ENCODE data around the gene FAM236C. TPM values are rescaled to one million over a fixed set of nuclear protein-coding genes. Genes with fewer than 3 reads are reported as not detected.
"Not testable (repeated sequence)": the region's sequence is repeated elsewhere in the genome, so short reads cannot be mapped to it uniquely, and the experiment has no call there.

FAM236C gene
- not detected for total RNA-seq

- not testable (repeated sequence) for ATAC-seq
These were observed at the start of gene FAM236C for GRCh38 chrX:72912315-72912714. Gene FAM236C, plus strand, starts transcription at chrX:72912615. Its CDS starts 100 bp downstream, at chrX:72912715.

GRCh38 chrX:72882898-72883297 is 29.5 kb upstream of the FAM236C start:
- DNase-seq (ENCODE audit: low spot score); ATAC-seq: not testable (repeated sequence)

More at GRCh38 chrX:72912315-72912714, at the start of gene FAM236C:
- DNase-seq (ENCODE audit: low spot score), result not testable (repeated sequence)

- not testable (repeated sequence) for DNase-seq (ENCODE audit: low spot score); ATAC-seq
These were observed 22.7 kb upstream of the FAM236C start for GRCh38 chrX:72889740-72890139.

- ATAC-seq; DNase-seq (ENCODE audit: low spot score): not testable (repeated sequence)
These were observed 3.7 kb downstream of the FAM236C start for GRCh38 chrX:72916096-72916495.

- not testable (repeated sequence) for DNase-seq (ENCODE audit: low spot score); ATAC-seq
These were observed 19.9 kb downstream of the FAM236C start for GRCh38 chrX:72932283-72932682.

GRCh38 chrX:72936455-72936854 is 24.0 kb downstream of the FAM236C start:
- not testable (repeated sequence) for ATAC-seq; DNase-seq (ENCODE audit: low spot score)

GRCh38 chrX:72936882-72937455 is 24.6 kb downstream of the FAM236C start:
- ATAC-seq; DNase-seq (ENCODE audit: low spot score): not testable (repeated sequence)

GRCh38 chrX:72937906-72938305 is 25.5 kb downstream of the FAM236C start, which contains the start of gene FAM236A:
Gene FAM236A, plus strand, starts transcription at chrX:72938206. Its CDS starts 57 bp downstream, at chrX:72938263.
- DNase-seq (ENCODE audit: low spot score); ATAC-seq: not testable (repeated sequence)

- DNase-seq (ENCODE audit: low spot score); ATAC-seq: not testable (repeated sequence)
These were observed 29.9 kb downstream of the FAM236C start for GRCh38 chrX:72942272-72942671.

GRCh38 chrX:72943035-72943818 is 30.8 kb downstream of the FAM236C start:
- not testable (repeated sequence) for ATAC-seq; DNase-seq (ENCODE audit: low spot score)

- ATAC-seq; DNase-seq (ENCODE audit: low spot score): not testable (repeated sequence)
These were observed 31.4 kb downstream of the FAM236C start, which contains the start of gene DMRTC1 for GRCh38 chrX:72943819-72944169. Gene DMRTC1, minus strand, starts transcription at chrX:72943837. Its CDS starts 68,143 bp downstream, at chrX:72875694.

GRCh38 chrX:72959971-72960370 is 47.6 kb downstream of the FAM236C start:
- ATAC-seq; DNase-seq (ENCODE audit: low spot score): not testable (repeated sequence)

Other genes with a start within 250 kb of the FAM236C start
- 1.8 TPM for gene PHKA1, start 198.3 kb upstream of the FAM236C start, total RNA-seq
- gene DMRTC1B, start 135.7 kb upstream of the FAM236C start, total RNA-seq, result not detected
- not detected for gene FAM236B, start 130.0 kb upstream of the FAM236C start, total RNA-seq
- gene FAM236D, start 104.4 kb upstream of the FAM236C start, total RNA-seq, result not detected
- not detected for gene FAM236A, start 25.6 kb downstream of the FAM236C start, total RNA-seq
- gene DMRTC1, start 31.2 kb downstream of the FAM236C start, total RNA-seq, result not detected
- gene PABPC1L2B, start 90.3 kb downstream of the FAM236C start, total RNA-seq, result not detected
- not detected for gene PABPC1L2A, start 166.9 kb downstream of the FAM236C start, total RNA-seq